HepG2 (cell line): Measurements from ENCODE around the gene RELL1. TPM values are rescaled to one million over a fixed set of nuclear protein-coding genes. Genes with fewer than 3 reads are reported as not detected.

Source experiments
- AGO1 ChIP-seq: fragments of 200-400 bp; formaldehyde crosslinking; IDR thresholded peaks from 2 replicates; pipeline ENCODE4 v1.6.1; 2017; ENCODE audit warnings: mild to moderate bottlenecking, low read depth, low read length, moderate library complexity; ENCODE audit not compliant: poor library complexity, severe bottlenecking
- ARID5B ChIP-seq: IDR thresholded peaks from 2 replicates; pipeline ENCODE4 v1.4.0; 2020; ENCODE audit warnings: mild to moderate bottlenecking, missing genetic modification reagents
- ASH2L ChIP-seq: fragments of 300-600, 200-600 bp; sonication (generic); IDR thresholded peaks from 2 replicates; pipeline ENCODE4 v1.7.0; 2017; ENCODE audit warnings: low read depth, mild to moderate bottlenecking, moderate library complexity, mixed read lengths, low read length; ENCODE audit not compliant: insufficient read length
- CREM ChIP-seq, 2 experiments: sonication (generic) in 1 of 2; formaldehyde crosslinking in 1 of 2; IDR thresholded peaks; 2 replicates each; pipeline versions ENCODE4 v1.4.0 to v1.6.1; 2016 to 2020; ENCODE audit warnings: antibody characterized with exemption in 1 of 2, mild to moderate bottlenecking in 1 of 2, missing genetic modification reagents in 1 of 2
- EP300 ChIP-seq, 3 experiments: sonication (generic) in 1 of 3; formaldehyde crosslinking in 1 of 3; IDR thresholded peaks; 2 replicates each; pipeline versions ENCODE4 v1.5.1 to v1.6.1; 2011 to 2020; ENCODE audit warnings: low read depth in 2 of 3, low read length in 2 of 3, borderline replicate concordance in 1 of 3, improper control_type of control experiment in 1 of 3, mild to moderate bottlenecking in 1 of 3, missing genetic modification reagents in 1 of 3, moderate library complexity in 1 of 3
- ERF ChIP-seq: IDR thresholded peaks from 2 replicates; pipeline ENCODE4 v1.6.1; 2018; ENCODE audit warnings: missing biosample characterization, missing genetic modification reagents
- ETV5 ChIP-seq: IDR thresholded peaks from 2 replicates; pipeline ENCODE4 v1.6.1; 2018; ENCODE audit warnings: missing biosample characterization, missing genetic modification reagents, inconsistent platforms, borderline replicate concordance
- FOXA1 ChIP-seq, 2 experiments: fragments of 450-650 bp in 1 of 2; sonication (generic) in 1 of 2; formaldehyde crosslinking in 1 of 2; IDR thresholded peaks; 2 replicates each; pipeline versions ENCODE4 v1.4.0 to v1.6.1; 2016 to 2020; ENCODE audit warnings: missing genetic modification reagents in 1 of 2
- IKZF4 ChIP-seq: sonication (generic); formaldehyde crosslinking; IDR thresholded peaks from 2 replicates; pipeline ENCODE4 v1.5.1; 2020; ENCODE audit warnings: borderline replicate concordance, mild to moderate bottlenecking, low read depth, missing genetic modification reagents; ENCODE audit errors: not compliant biosample characterization
- KMT2A ChIP-seq: sonication (generic); formaldehyde crosslinking; IDR thresholded peaks from 2 replicates; pipeline ENCODE4 v1.4.0; 2020; ENCODE audit warnings: missing genetic modification reagents
- MIXL1 ChIP-seq: IDR thresholded peaks from 2 replicates; pipeline ENCODE4 v1.6.1; 2016
- MTF1 ChIP-seq: sonication (generic); formaldehyde crosslinking; IDR thresholded peaks from 2 replicates; pipeline ENCODE4 v1.5.0; 2020; ENCODE audit warnings: missing genetic modification reagents
- NCOA1 ChIP-seq: sonication (generic); formaldehyde crosslinking; IDR thresholded peaks from 2 replicates; pipeline ENCODE4 v1.9.0; 2021; ENCODE audit warnings: missing genetic modification reagents
- PLSCR1 ChIP-seq: sonication (generic); formaldehyde crosslinking; IDR thresholded peaks from 2 replicates; pipeline ENCODE4 v1.5.0; 2020; ENCODE audit warnings: missing genetic modification reagents, mild to moderate bottlenecking, borderline replicate concordance
- PPARG ChIP-seq: conservative IDR thresholded peaks from 2 replicates; pipeline ENCODE4 v1.6.1; 2016; ENCODE audit warnings: missing biosample characterization, missing genetic modification reagents
- THAP11 ChIP-seq: IDR thresholded peaks from 2 replicates; pipeline ENCODE4 v1.6.1; 2016; ENCODE audit warnings: missing biosample characterization, missing genetic modification reagents
- ZEB1 ChIP-seq: IDR thresholded peaks from 2 replicates; pipeline ENCODE4 v1.6.1; 2012; ENCODE audit warnings: mild to moderate bottlenecking, low read depth, inconsistent platforms; ENCODE audit not compliant: insufficient replicate concordance
- ZFP1 ChIP-seq: IDR thresholded peaks from 2 replicates; pipeline ENCODE4 v1.6.1; 2016
- ZFX ChIP-seq: sonication (generic); formaldehyde crosslinking; IDR thresholded peaks from 2 replicates; pipeline ENCODE4 v1.4.0; 2020; ENCODE audit warnings: mild to moderate bottlenecking, low read depth, missing genetic modification reagents, moderate library complexity
- ZIK1 ChIP-seq: sonication (generic); formaldehyde crosslinking; IDR thresholded peaks from 2 replicates; pipeline ENCODE4 v1.5.0; 2020; ENCODE audit warnings: mild to moderate bottlenecking, low read depth, missing genetic modification reagents, borderline replicate concordance
- ZKSCAN8 ChIP-seq: IDR thresholded peaks from 2 replicates; pipeline ENCODE4 v1.6.1; 2016; ENCODE audit warnings: borderline replicate concordance, missing genetic modification reagents, missing compliant biosample characterization
- ZNF225 ChIP-seq: sonication (generic); formaldehyde crosslinking; IDR thresholded peaks from 2 replicates; pipeline ENCODE4 v1.4.0; 2020; ENCODE audit warnings: mild to moderate bottlenecking, missing genetic modification reagents
- ZNF274 ChIP-seq: sonication (generic); formaldehyde crosslinking; IDR thresholded peaks from 2 replicates; pipeline ENCODE4 v1.5.1; 2020; ENCODE audit warnings: mild to moderate bottlenecking, missing genetic modification reagents
- ZNF615 ChIP-seq: sonication (generic); formaldehyde crosslinking; IDR thresholded peaks from 2 replicates; pipeline ENCODE4 v1.5.0; 2020; ENCODE audit warnings: mild to moderate bottlenecking, missing genetic modification reagents, borderline replicate concordance
- polyA plus RNA-seq, 8 experiments: library from polyadenylated mRNA; depleted of rRNA in 3 of 8; stranded (reverse) in 7 of 8; unstranded in 1 of 8; fragments of >200 nt; fragmentation: Illumina TruSeq in 4 of 8; extraction: Trizol in 4 of 8; gene quantifications; 2 replicates each; pipeline versions ENCODE4 v1.2.1 to v1.2.3, GENCODE V29; 2011 to 2016; ENCODE audit warnings: low read depth in 4 of 8, missing spikeins in 1 of 8, mixed read lengths in 1 of 8; ENCODE audit not compliant: insufficient read depth in 1 of 8
- total RNA-seq, 5 experiments: library from RNA; depleted of rRNA; stranded (reverse); fragments of >200 nt; fragmentation: Illumina TruSeq; extraction: Trizol; gene quantifications; 2 replicates each; pipeline ENCODE4 v1.2.3, GENCODE V29; 2016; ENCODE audit warnings: low read depth in 1 of 5
- TF ChIP-seq, protein P1 (sequence below): sonication (generic); formaldehyde crosslinking; IDR thresholded peaks from 2 replicates; pipeline ENCODE4 v1.8.1; 2022; ENCODE audit warnings: mild to moderate bottlenecking, missing genetic modification reagents

Gene RELL1
- total and polyA plus RNA-seq, 2 of the 13 experiments (the other 11 are each of a cell fraction or from before 2014, with no cell fraction given): 8.4 to 58.4 TPM

DNA sequence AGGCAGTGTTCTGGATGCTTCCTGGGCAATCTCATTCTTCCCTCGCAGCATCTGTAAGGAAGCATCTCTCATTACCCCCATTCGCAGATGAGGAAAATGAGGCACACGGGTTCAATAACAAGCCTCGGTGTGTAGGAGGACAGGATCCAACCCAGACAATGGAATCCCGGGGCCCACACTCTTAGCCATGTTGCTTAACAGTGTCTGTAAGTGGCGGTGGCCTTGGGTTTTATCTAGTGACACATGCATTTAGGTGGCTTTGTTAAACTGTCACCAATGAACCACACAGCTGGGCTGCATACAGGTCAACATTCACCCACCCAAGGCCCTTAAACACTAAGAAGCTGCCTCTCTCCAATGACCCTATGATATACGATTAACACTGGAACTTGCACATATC is 22.6 kb downstream of the RELL1 start (continued):
- TF ChIP-seq ZFP1 (no peak), IKZF4 (CRISPR knock-in tag) (no peak), ZEB1 (peak; percentile 44), ZNF615 (no peak), ERF (CRISPR knock-in tag) (no peak), ASH2L (peak; percentile 33), EP300 (IDR thresholded peaks at IDR 0.05; ENCODE audit: low read depth in 2 of 2, low read length in 2 of 2) (peak in 1 of 2 experiments; percentile 88; a peak in 2 of 4 replicates), EP300 (CRISPR knock-in tag; IDR thresholded peaks at IDR 0.05; ENCODE audit: borderline replicate concordance) (peak; percentile 72), AGO1 (no peak), MIXL1 (CRISPR knock-in tag) (peak; percentile 70; the same call in 1 of the 2 replicates), PPARG (peak; percentile 46; the same call in 1 of the 2 replicates), MTF1 (CRISPR knock-in tag) (no peak), ZNF225 (CRISPR knock-in tag) (no peak), NCOA1 (CRISPR knock-in tag) (no peak), PLSCR1 (CRISPR knock-in tag) (no peak), ZIK1 (CRISPR knock-in tag) (no peak), ZNF274 (no peak), FOXA1 (IDR thresholded peaks at IDR 0.05) (no peak), FOXA1 (CRISPR knock-in tag; IDR thresholded peaks at IDR 0.05) (peak; percentile 71), ETV5 (CRISPR knock-in tag) (peak; percentile 84), THAP11 (CRISPR knock-in tag) (peak; percentile 48; the same call in 1 of the 2 replicates), KMT2A (CRISPR knock-in tag) (peak; percentile 65; the same call in 1 of the 2 replicates), ARID5B (CRISPR knock-in tag) (peak; percentile 93), ZFX (CRISPR knock-in tag) (peak; percentile 61), ZKSCAN8 (CRISPR knock-in tag) (0 out of 2 replicates have a peak, but pooled peaks have one; percentile 35), CREM (IDR thresholded peaks at IDR 0.05) (peak; percentile 44; the same call in 1 of the 2 replicates), CREM (CRISPR knock-in tag; IDR thresholded peaks at IDR 0.05) (no peak)
- TF ChIP-seq, protein P1, sequence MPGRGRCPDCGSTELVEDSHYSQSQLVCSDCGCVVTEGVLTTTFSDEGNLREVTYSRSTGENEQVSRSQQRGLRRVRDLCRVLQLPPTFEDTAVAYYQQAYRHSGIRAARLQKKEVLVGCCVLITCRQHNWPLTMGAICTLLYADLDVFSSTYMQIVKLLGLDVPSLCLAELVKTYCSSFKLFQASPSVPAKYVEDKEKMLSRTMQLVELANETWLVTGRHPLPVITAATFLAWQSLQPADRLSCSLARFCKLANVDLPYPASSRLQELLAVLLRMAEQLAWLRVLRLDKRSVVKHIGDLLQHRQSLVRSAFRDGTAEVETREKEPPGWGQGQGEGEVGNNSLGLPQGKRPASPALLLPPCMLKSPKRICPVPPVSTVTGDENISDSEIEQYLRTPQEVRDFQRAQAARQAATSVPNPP (CRISPR knock-in tag): no peak
